GM12874 (cell line): ENCODE data around the gene DOCK2.
A peak's percentile ranks its signal among the peaks of the same experiment; 100 is the strongest.

ENCODE experiments used
- TF ChIP-seq, protein P1 (sequence below): IDR thresholded peaks from 2 replicates; pipeline ENCODE4 v1.5.1; 2011; ENCODE audit warnings: low read depth, mild to moderate bottlenecking, control low read depth, low read length, moderate library complexity; ENCODE audit not compliant: insufficient read depth

DOCK2 gene

DNA sequence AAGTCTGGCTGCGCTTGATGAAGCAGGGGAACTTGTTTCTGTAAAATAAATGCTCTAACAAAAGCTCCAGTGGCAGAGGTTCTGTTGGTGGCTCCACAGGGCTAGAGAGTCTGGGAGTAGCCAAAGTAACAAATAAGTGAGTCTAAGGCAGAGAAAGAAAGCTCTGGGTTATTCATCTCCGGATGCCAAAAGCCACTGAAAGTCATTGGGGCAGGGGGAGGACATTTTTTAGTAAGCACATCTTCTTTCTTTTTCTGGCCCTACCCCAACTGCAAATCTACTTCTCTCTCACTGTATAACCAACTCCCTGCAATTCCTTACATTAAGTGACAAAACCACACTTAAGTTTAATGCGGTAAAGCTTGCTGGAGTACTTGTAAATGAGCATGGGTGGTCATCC, 201.6 kb downstream of the DOCK2 start:
- TF ChIP-seq, protein P1, sequence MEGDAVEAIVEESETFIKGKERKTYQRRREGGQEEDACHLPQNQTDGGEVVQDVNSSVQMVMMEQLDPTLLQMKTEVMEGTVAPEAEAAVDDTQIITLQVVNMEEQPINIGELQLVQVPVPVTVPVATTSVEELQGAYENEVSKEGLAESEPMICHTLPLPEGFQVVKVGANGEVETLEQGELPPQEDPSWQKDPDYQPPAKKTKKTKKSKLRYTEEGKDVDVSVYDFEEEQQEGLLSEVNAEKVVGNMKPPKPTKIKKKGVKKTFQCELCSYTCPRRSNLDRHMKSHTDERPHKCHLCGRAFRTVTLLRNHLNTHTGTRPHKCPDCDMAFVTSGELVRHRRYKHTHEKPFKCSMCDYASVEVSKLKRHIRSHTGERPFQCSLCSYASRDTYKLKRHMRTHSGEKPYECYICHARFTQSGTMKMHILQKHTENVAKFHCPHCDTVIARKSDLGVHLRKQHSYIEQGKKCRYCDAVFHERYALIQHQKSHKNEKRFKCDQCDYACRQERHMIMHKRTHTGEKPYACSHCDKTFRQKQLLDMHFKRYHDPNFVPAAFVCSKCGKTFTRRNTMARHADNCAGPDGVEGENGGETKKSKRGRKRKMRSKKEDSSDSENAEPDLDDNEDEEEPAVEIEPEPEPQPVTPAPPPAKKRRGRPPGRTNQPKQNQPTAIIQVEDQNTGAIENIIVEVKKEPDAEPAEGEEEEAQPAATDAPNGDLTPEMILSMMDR = no peak

DNA sequence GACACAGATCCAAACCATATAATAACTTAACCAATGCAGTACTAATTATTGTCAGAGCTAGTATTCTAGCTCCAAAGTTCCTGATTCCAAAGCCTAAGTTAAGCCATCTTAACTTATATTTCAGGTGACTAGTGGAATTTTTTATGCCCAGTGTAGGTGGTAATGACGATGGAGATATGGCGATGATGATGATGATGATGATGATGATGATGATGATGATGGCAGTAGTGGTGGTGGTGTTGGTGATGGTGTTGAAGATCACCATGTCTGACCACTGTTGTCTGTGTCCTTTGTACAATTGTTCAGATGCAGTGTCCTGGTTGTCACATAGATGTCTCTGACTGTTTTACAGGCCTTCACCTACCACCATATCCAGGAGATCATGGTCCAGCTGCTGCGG, 203.3 kb downstream of the DOCK2 start:
- TF ChIP-seq, protein P1 = no peak

DNA sequence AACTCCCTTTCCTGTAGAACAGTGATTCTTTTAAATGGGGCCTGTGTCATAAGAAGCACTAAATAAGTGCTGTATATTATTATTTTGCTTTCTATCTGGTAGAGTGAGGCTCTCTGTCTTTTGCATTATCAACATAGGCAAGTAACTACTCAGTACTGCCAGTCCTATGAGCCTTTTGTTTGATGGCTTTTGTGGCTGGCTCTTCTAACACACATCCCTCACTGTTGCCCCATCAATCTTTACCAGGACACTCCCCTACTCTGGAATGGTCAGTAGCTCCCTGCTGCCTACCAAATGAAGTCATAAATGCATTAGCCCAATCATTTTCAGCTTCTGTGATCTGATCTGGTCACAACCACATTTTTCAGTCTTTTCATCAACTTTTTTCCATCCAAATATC, 205.6 kb downstream of the DOCK2 start:
- TF ChIP-seq, protein P1 = no peak

DNA sequence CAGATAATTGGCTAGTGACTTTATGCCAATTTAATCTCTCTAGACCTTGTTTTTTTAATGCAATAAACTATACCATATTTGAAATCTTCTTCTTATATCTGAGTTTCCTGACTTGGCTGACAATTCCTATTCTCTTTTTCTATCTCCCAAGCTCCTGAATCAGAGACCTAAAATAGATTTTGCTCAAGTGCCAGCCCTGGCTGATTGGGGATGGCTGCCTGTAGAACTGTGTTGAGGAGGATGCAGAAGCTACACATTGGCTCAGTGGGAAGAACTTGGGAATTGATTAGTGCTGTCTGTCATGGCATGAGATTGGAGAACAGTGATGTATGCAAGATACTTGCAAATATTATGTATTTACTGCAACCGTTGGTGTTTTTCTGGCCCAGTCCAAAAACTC, 210.4 kb downstream of the DOCK2 start:
- TF ChIP-seq, protein P1 = no peak

DNA sequence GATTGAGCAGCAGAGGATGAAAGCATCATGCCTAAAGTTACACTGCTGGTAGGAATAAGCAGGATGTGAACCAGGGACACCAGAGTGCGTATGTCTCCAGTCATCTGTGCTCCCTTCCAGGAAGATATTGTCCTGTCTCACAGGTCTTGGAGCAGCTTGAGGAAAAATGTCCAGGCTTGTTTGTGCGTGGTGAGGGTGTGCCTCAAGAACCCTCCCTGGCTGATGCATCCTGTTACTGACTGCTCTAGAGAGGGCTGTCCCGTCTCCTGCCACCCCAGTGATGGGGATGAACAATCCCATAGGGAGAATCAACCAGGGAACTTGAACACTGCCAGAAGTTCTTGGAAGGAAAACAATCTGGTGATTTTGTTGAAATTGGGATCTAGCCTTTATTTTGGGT, 211.2 kb downstream of the DOCK2 start:
- TF ChIP-seq, protein P1 = no peak

DNA sequence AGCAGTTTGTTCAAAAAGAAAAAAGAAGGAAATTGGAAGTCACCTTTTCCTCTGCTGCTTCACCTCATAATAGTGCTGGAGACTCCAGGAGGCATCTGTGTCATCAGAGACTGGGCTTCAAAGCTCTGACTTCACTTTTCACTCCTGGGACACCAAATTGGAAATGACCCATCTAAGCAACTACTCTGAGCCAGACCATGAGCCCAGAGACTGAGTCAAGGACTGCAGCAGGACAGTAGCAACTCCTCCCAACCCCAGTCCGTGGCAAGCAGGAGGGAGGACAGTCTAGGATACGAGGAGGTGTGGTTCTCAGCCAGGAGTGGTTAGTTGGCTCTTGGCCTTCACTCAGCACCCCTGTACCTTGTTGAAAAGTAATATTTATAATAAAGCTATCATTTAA, 211.7 kb downstream of the DOCK2 start:
- TF ChIP-seq, protein P1 = no peak

DNA sequence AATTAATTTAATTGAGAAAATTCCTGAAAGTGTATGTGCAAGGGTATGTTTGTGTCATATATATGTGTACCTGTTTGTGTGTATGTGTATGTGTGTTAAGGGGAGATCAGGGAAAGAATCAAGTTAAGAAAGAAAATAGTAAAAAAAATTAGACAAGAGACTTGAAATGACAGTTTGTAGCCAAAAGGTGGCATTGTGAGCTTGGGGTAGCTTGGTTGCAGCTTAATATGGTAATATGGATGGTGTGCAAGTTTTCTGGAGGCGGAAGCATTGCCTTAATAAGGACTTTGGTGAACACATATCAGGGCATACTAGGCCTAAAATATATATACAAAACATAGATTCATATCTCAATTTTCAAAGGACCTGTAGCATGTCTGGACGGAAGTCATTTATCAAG, 213.3 kb downstream of the DOCK2 start:
- TF ChIP-seq, protein P1 = peak; percentile 6; the same call in 1 of the 2 replicates
